Neural crest cell (in vitro differentiated cells): ENCODE data around the gene TMEM154. TPM values are rescaled to one million over a fixed set of nuclear protein-coding genes. Genes with fewer than 3 reads are reported as not detected.

Experiments
- DNase-seq: peaks from one replicate; pipeline ENCODE4 v3.0.0; 2021; ENCODE audit warnings: low read depth, mixed read lengths, low spot score
- H3K27ac Mint-ChIP-seq: one replicate; pipeline ENCODE4 v1.8.0; 2021; ENCODE audit warnings: mild to moderate bottlenecking, mixed read lengths; ENCODE audit not compliant: unreplicated experiment
- H3K27me3 Mint-ChIP-seq: 2 replicates; pipeline ENCODE4 v1.8.0; 2021; ENCODE audit warnings: low read depth, mild to moderate bottlenecking, mixed read lengths
- H3K36me3 Mint-ChIP-seq: 2 replicates; pipeline ENCODE4 v1.8.0; 2021; ENCODE audit warnings: low read depth, mild to moderate bottlenecking, mixed read lengths
- H3K4me1 Mint-ChIP-seq: 2 replicates; pipeline ENCODE4 v1.8.0; 2021; ENCODE audit warnings: mixed read lengths
- H3K4me3 Mint-ChIP-seq: one replicate; pipeline ENCODE4 v1.8.0; 2021; ENCODE audit warnings: mild to moderate bottlenecking, mixed read lengths
- H3K9me3 Mint-ChIP-seq: 2 replicates; pipeline ENCODE4 v1.8.0; 2021; ENCODE audit warnings: mixed read lengths
- CTCF ChIP-seq: fragments of 200-600 bp; sonication (generic); conservative IDR thresholded peaks from 2 replicates; pipeline ENCODE4 v1.5.0; 2021; ENCODE audit warnings: antibody characterized with exemption, mild to moderate bottlenecking
- total RNA-seq: library from RNA; stranded (reverse); gene quantifications from 2 replicates; pipeline ENCODE4 v1.2.1, GENCODE V29; 2021

The TMEM154 gene
- total RNA-seq, 1 donor from 2014 or later, result 0.44 TPM

- H3K9me3 Mint-ChIP-seq, result no peaks in the 10 kb centered on the region
- TF ChIP-seq CTCF, result no peak
- no peaks in the 10 kb centered on the region for H3K36me3 Mint-ChIP-seq
- DNase-seq, result no peak
- H3K4me3 Mint-ChIP-seq, result no peak overlapping the region
- H3K27me3 Mint-ChIP-seq, result no peaks in the 10 kb centered on the region
- no peak overlapping the region for H3K27ac Mint-ChIP-seq
- H3K4me1 Mint-ChIP-seq, result no peaks in the 10 kb centered on the region
These were observed 58.9 kb downstream of the TMEM154 start for GRCh38 chr4:152620915-152621314.

GRCh38 chr4:152620218-152620617, 59.6 kb downstream of the TMEM154 start:
- H3K9me3 Mint-ChIP-seq, result no peaks in the 10 kb centered on the region
- H3K27ac Mint-ChIP-seq, result no peak overlapping the region
- H3K4me1 Mint-ChIP-seq, result no peaks in the 10 kb centered on the region
- H3K27me3 Mint-ChIP-seq, result no peaks in the 10 kb centered on the region
- TF ChIP-seq CTCF, result no peak
- H3K36me3 Mint-ChIP-seq, result no peaks in the 10 kb centered on the region
- no peak overlapping the region for H3K4me3 Mint-ChIP-seq
- no peak for DNase-seq

GRCh38 chr4:152619556-152619955, 60.2 kb downstream of the TMEM154 start:
- TF ChIP-seq CTCF, result no peak
- H3K4me1 Mint-ChIP-seq, result no peaks in the 10 kb centered on the region
- no peaks in the 10 kb centered on the region for H3K36me3 Mint-ChIP-seq
- H3K27me3 Mint-ChIP-seq, result no peaks in the 10 kb centered on the region
- no peaks in the 10 kb centered on the region for H3K9me3 Mint-ChIP-seq
- H3K4me3 Mint-ChIP-seq, result no peak overlapping the region
- no peak for DNase-seq
- H3K27ac Mint-ChIP-seq, result no peak overlapping the region

- Mint-ChIP-seq H3K27me3 (no peaks in the 10 kb centered on the region), H3K27ac (no peak overlapping the region), H3K4me3 (no peak overlapping the region), H3K9me3 (no peaks in the 10 kb centered on the region), H3K4me1 (no peaks in the 10 kb centered on the region), H3K36me3 (no peaks in the 10 kb centered on the region)
- TF ChIP-seq CTCF, result no peak
- no peak for DNase-seq
These were observed 60.8 kb downstream of the TMEM154 start for GRCh38 chr4:152618971-152619370.

GRCh38 chr4:152616804-152617203, 63.0 kb downstream of the TMEM154 start:
- no peaks in the 10 kb centered on the region for H3K9me3 Mint-ChIP-seq
- H3K36me3 Mint-ChIP-seq, result no peaks in the 10 kb centered on the region
- H3K4me1 Mint-ChIP-seq, result no peaks in the 10 kb centered on the region
- H3K27me3 Mint-ChIP-seq, result no peaks in the 10 kb centered on the region
- DNase-seq, result no peak
- TF ChIP-seq CTCF, result no peak
- H3K4me3 Mint-ChIP-seq, result no peak overlapping the region
- no peak overlapping the region for H3K27ac Mint-ChIP-seq
